GM12891 (cell line): ENCODE data around the gene ARSK.
A peak's percentile ranks its signal among the peaks of the same experiment; 100 is the strongest.
"Not testable (repeated sequence)": the region's sequence is repeated elsewhere in the genome, so short reads cannot be mapped to it uniquely, and the experiment has no call there.

Experiments used
- DNase-seq: peaks from one replicate; pipeline ENCODE4 v3.0.0; 2011; ENCODE audit warnings: low spot score; ENCODE audit not compliant: insufficient read length
- FAIRE-seq: peaks from 2 replicates; lab custom pipeline; 2011; peaks lifted over from hg19 to GRCh38; lab: Jason Lieb, UNC
- PAX5 ChIP-seq: IDR thresholded peaks from 2 replicates; pipeline ENCODE4 v1.6.1; 2011; ENCODE audit warnings: low read length, moderate library complexity, mild to moderate bottlenecking; ENCODE audit not compliant: insufficient read depth, severe bottlenecking
- POLR2A ChIP-seq: IDR thresholded peaks from 2 replicates; pipeline ENCODE4 v1.6.1; 2011; ENCODE audit warnings: low read depth, low read length, control low read depth
- POLR2AphosphoS5 ChIP-seq: IDR thresholded peaks from 2 replicates; pipeline ENCODE4 v1.6.1; 2011; ENCODE audit warnings: low read depth, low read length, control low read depth
- POU2F2 ChIP-seq: IDR thresholded peaks from 2 replicates; pipeline ENCODE4 v1.6.1; 2011; ENCODE audit warnings: low read depth, mild to moderate bottlenecking, control low read depth, low read length, moderate library complexity
- SPI1 ChIP-seq: IDR thresholded peaks from 2 replicates; pipeline ENCODE4 v1.6.1; 2011; ENCODE audit warnings: low read depth, low read length, control low read depth
- TAF1 ChIP-seq: IDR thresholded peaks from 2 replicates; pipeline ENCODE4 v1.6.1; 2011; ENCODE audit warnings: low read depth, low read length, control low read depth

ARSK gene

GRCh38 chr5:95631255-95631958, 76.5 kb downstream of the ARSK start:
- FAIRE-seq (no peak), DNase-seq (no peak)
- TF ChIP-seq POU2F2 (no peak), POLR2AphosphoS5 (no peak), PAX5 (no peak), SPI1 (no peak)

- peak; percentile 91 for FAIRE-seq
- TF ChIP-seq PAX5 (no peak), SPI1 (0 out of 2 replicates have a peak, but pooled peaks have one; percentile 1)
- DNase-seq: no peak
Observed at GRCh38 chr5:95631991-95632675, 77.2 kb downstream of the ARSK start.

GRCh38 chr5:95632942-95633341, 78.0 kb downstream of the ARSK start:
- not testable (repeated sequence) for FAIRE-seq, DNase-seq

GRCh38 chr5:95633671-95634070, 78.8 kb downstream of the ARSK start:
- no peak for FAIRE-seq
- no peak for TF ChIP-seq POU2F2
- TF ChIP-seq SPI1: no peak
- TF ChIP-seq TAF1: no peak
- TF ChIP-seq POLR2A: no peak
- no peak for TF ChIP-seq POLR2AphosphoS5
- TF ChIP-seq PAX5: no peak
- no peak for DNase-seq

GRCh38 chr5:95634081-95634480, 79.2 kb downstream of the ARSK start:
- DNase-seq: no peak
- TF ChIP-seq POLR2A (no peak), PAX5 (no peak), TAF1 (no peak), POU2F2 (no peak), SPI1 (no peak), POLR2AphosphoS5 (no peak)
- no peak for FAIRE-seq

GRCh38 chr5:95638632-95639031, 83.7 kb downstream of the ARSK start:
- DNase-seq (no peak), FAIRE-seq (peak; percentile 71)
- TF ChIP-seq POLR2A: no peak
- no peak for TF ChIP-seq POU2F2
- no peak for TF ChIP-seq PAX5
- no peak for TF ChIP-seq SPI1
- TF ChIP-seq POLR2AphosphoS5: no peak
- no peak for TF ChIP-seq TAF1

- TF ChIP-seq POU2F2 (no peak), PAX5 (no peak), TAF1 (no peak), POLR2AphosphoS5 (no peak), POLR2A (no peak), SPI1 (no peak)
- DNase-seq (no peak), FAIRE-seq (no peak)
Observed at GRCh38 chr5:95641741-95642220, 86.9 kb downstream of the ARSK start.

GRCh38 chr5:95643152-95643551, 88.3 kb downstream of the ARSK start:
- no peak for TF ChIP-seq SPI1
- TF ChIP-seq POLR2A: no peak
- FAIRE-seq: no peak

GRCh38 chr5:95644351-95645042, 89.6 kb downstream of the ARSK start:
- peak; percentile 86 for FAIRE-seq
- no peak for TF ChIP-seq POU2F2
- TF ChIP-seq POLR2A: no peak
- TF ChIP-seq SPI1: no peak
- no peak for DNase-seq

More at GRCh38 chr5:95643152-95643551, 88.3 kb downstream of the ARSK start:
- DNase-seq: no peak

GRCh38 chr5:95646226-95646568, 91.3 kb downstream of the ARSK start:
- DNase-seq, FAIRE-seq: not testable (repeated sequence)
